Suppressor macrophage treated with lipopolysaccharide for 4 hours (primary cell): ENCODE results near the gene NBR1.
A peak's percentile ranks its signal among the peaks of the same experiment; 100 is the strongest.
"Not testable (repeated sequence)": the region's sequence is repeated elsewhere in the genome, so short reads cannot be mapped to it uniquely, and the experiment has no call there.

Source experiments
- DNase-seq: peaks from one replicate; pipeline ENCODE4 v3.0.0-alpha.2; 2020

Gene NBR1, protein sequence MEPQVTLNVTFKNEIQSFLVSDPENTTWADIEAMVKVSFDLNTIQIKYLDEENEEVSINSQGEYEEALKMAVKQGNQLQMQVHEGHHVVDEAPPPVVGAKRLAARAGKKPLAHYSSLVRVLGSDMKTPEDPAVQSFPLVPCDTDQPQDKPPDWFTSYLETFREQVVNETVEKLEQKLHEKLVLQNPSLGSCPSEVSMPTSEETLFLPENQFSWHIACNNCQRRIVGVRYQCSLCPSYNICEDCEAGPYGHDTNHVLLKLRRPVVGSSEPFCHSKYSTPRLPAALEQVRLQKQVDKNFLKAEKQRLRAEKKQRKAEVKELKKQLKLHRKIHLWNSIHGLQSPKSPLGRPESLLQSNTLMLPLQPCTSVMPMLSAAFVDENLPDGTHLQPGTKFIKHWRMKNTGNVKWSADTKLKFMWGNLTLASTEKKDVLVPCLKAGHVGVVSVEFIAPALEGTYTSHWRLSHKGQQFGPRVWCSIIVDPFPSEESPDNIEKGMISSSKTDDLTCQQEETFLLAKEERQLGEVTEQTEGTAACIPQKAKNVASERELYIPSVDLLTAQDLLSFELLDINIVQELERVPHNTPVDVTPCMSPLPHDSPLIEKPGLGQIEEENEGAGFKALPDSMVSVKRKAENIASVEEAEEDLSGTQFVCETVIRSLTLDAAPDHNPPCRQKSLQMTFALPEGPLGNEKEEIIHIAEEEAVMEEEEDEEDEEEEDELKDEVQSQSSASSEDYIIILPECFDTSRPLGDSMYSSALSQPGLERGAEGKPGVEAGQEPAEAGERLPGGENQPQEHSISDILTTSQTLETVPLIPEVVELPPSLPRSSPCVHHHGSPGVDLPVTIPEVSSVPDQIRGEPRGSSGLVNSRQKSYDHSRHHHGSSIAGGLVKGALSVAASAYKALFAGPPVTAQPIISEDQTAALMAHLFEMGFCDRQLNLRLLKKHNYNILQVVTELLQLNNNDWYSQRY

DNA sequence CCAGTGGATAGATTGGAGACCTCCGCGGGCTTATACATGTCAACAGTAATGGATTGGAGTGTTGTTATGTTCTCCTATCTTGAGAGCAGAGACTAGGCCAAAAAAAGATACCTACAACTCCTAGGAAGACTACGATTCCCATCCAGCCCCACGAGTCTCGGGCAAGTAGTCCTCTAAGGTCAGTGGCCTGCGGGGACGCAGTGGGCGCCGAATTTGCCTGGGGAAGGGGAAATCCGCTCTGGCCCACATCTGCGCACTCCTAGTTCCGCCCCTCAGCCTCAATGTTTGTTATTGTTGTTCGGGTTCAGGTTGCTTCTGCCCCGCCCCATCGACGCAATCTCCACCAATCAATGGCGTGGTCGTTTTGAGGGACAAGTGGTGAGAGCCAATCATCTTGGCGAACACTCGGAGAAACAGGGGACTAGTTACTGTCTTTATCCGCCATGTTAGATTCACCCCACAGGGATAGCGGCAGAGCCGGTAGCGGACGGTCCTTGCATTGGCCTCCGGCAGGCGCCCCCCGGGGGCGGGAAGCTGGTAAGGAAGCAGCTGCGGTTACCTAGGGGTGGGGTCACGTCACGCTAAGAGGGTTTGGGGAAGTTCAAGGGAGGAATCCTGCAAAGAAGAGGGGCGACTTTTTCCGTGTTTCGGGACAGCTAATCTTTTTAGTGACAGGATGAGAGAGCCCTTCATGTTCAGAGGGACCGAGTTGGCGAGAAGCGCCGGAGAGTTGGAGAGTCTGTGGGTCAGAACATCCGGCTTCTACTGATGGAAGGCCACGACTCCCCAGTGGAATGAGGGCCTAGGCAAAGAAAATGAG lies at the start of gene NBR1:
Gene NBR1, plus strand, starts transcription at position 449 of the 820 bp plus-strand sequence. CDS start 4,586 bp downstream, outside the sequence.
- peak; percentile 97 for DNase-seq

GRCh38 chr17:43125133-43125966 lies 45.7 kb upstream of the NBR1 start, which contains the start of gene BRCA1:
Gene BRCA1, minus strand, starts transcription at chr17:43125364. Its CDS starts 1,268 bp downstream, at chr17:43124096.
- peak; percentile 99 for DNase-seq

- peak; percentile 5 for DNase-seq
These were observed 44.8 kb upstream of the NBR1 start for GRCh38 chr17:43125967-43126910.

GRCh38 chr17:43126911-43127290 lies 44.1 kb upstream of the NBR1 start:
- no peak for DNase-seq

- DNase-seq: not testable (repeated sequence)
These were observed 43.6 kb upstream of the NBR1 start for GRCh38 chr17:43127333-43127876.

GRCh38 chr17:43129671-43130010 lies 41.4 kb upstream of the NBR1 start:
- DNase-seq: no peak

GRCh38 chr17:43132117-43132516 lies 38.9 kb upstream of the NBR1 start:
- DNase-seq: no peak

GRCh38 chr17:43133439-43133838 lies 37.6 kb upstream of the NBR1 start:
- peak; percentile 28 for DNase-seq

GRCh38 chr17:43134774-43135453 lies 36.1 kb upstream of the NBR1 start:
- no peak for DNase-seq

DNA sequence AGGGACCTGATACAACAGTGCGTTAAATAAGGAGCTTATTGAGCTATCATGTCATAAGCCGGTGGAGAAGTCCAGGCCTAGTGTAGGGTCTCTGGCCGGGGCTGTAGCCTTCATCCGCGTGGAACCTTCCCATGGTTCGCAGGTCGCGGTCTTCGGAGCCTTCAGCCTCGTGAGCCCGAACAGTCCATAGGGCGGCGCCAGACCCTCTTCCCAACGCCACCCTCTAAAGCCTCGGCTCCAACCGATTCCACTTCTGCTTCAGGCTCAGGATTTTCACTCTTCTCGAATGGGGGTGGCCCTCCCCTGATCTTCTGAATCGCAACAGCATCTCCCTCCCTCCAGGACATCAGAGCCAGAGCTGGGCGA lies 35.6 kb upstream of the NBR1 start:
- DNase-seq: no peak

DNA sequence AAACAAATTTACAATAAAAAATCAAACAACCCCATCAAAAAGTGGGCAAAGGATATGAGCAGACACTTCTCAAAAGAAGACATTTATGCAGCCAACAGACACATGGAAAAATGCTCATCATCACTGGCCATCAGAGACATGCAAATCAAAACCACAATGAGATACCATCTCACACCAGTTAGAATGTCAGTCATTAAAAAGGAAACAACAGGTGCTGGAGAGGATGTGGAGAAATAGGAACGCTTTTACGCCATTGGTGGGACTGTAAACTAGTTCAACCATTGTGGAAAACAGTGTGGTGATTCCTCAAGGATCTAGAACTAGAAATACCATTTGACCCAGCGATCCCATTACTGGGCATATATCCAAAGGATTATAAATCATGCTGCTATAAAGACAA lies 34.4 kb upstream of the NBR1 start:
- not testable (repeated sequence) for DNase-seq

DNA sequence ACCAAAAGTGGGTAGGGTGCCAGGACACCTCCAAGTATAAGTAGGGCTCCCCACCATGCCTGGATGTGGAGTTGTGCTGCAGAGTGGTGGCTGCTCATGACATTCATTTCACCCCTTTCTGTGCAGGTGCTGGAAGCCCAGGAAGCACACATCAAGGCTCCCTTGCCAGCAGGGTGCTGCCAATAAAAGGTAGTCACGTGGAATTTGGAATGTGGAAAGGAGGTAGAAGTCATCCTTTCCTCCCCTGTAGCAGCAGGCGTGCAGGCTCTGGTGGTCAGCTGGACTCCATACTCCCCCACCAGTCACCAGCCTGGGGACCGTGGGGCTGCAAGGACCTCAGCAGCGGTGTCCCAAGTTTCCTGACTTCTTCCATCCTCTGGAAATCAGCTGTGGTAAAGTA lies 32.5 kb upstream of the NBR1 start:
- not testable (repeated sequence) for DNase-seq

- DNase-seq: peak; percentile 27
These were observed 30.4 kb upstream of the NBR1 start for GRCh38 chr17:43140396-43141332.

DNA sequence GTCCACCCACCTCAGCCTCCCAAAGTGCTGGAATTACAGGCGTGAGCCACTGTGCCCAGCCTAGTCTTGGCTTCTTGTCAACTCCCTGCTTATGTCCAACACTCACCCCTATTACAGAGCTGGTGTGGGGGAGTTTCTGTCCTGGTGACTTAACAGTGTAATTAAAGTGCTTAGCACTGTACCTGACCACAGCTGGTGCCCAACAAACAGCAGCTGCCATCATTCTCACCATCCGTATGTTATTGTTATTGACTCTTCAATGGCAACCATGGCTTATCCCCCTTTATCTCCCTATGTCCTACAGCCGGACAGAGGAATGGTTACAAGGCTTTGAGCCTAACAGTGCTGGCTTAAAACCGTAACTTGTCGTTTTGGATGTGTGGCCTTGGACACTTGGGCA lies 28.9 kb upstream of the NBR1 start:
- no peak for DNase-seq

- no peak for DNase-seq
These were observed 27.8 kb upstream of the NBR1 start for GRCh38 chr17:43143201-43143600.

DNA sequence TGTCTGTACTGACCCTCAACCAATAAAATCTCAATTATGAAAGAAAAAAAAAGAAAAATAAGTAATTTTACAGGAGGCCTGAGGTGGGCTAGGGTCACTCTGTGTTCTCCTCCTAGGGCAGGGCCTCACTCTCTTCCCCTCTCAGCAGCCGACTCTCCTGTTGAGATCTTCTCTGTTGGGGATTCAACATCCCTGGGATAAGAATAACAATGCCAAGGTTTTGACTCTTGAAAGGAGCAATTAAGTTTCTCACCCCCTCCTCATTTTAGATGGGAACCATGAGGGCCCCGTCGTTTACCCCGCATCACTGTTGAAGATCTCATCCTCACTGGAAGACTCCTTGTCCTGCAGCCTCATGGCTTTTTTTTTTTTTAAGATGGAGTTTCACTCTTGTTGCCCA lies 24.4 kb upstream of the NBR1 start:
- DNase-seq: no peak

GRCh38 chr17:43151880-43152456 lies 19.0 kb upstream of the NBR1 start:
- no peak for DNase-seq

GRCh38 chr17:43153197-43153835 lies 17.7 kb upstream of the NBR1 start:
- not testable (repeated sequence) for DNase-seq
